ENCODE data around the gene AQP12B. TPM values are rescaled to one million over a fixed set of nuclear protein-coding genes. Genes with fewer than 3 reads are reported as not detected.

AQP12B gene
- total RNA-seq, 2 experiments from 2014 or later, result not detected

GRCh38 chr2:240713071-240713927, 30.6 kb upstream of the AQP12B start:
- ChIA-PET POLR2A (no interaction called here), CTCF (no interaction called here)
- ATAC-seq (ENCODE audit: poor library complexity) (no peak), DNase-seq (no peak)
- Histone ChIP-seq H3K27ac (ENCODE audit: low read depth in 1 of 2, low read length in 2 of 2) (no peak overlapping the region), H3K4me3 (ENCODE audit: low read length) (no peak overlapping the region), H3K27me3 (ENCODE audit: control insufficient read depth in 1 of 2, insufficient read depth in 2 of 2, low read length in 2 of 2) (no peaks in the 10 kb centered on the region), H3K4me1 (ENCODE audit: insufficient read depth, low read length) (no peaks in the 10 kb centered on the region), H3K36me3 (ENCODE audit: insufficient read depth, low read length) (no peaks in the 10 kb centered on the region), H3K9me3 (ENCODE audit: control insufficient read depth in 1 of 2, insufficient read depth in 1 of 2, low read length in 2 of 2) (peaks cover 0 to 13% of the 10 kb centered on the region in 2 experiments)
- peaks cover 2% of the 10 kb centered on the region for H3K27me3 Mint-ChIP-seq
- H3K27ac Mint-ChIP-seq, result no peak overlapping the region
- no peak for TF ChIP-seq CTCF (IDR thresholded peaks at IDR 0.05)
- intact Hi-C loops (cut with DNase I, micrococcal nuclease), result loop anchor here in 1 of 2 experiments (10.0 kb wide), 1 partner anchor 48 kb away; no protein-coding TSS in a partner anchor
- H3K4me1 Mint-ChIP-seq (ENCODE audit: low read depth), result no peaks in the 10 kb centered on the region
- no peaks in the 10 kb centered on the region for H3K9me3 Mint-ChIP-seq
- H3K4me3 Mint-ChIP-seq, result no peak overlapping the region
- H3K36me3 Mint-ChIP-seq (ENCODE audit: low read depth), result no peaks in the 10 kb centered on the region

- no peaks in the 10 kb centered on the region for H3K36me3 ChIP-seq (ENCODE audit: insufficient read depth, low read length)
- peaks cover 4% of the 10 kb centered on the region for H3K27me3 Mint-ChIP-seq
- H3K4me1 ChIP-seq (ENCODE audit: insufficient read depth, low read length), result no peaks in the 10 kb centered on the region
- CTCF ChIA-PET, result no interaction called here
- peaks cover 0 to 1% of the 10 kb centered on the region in 2 experiments for H3K9me3 ChIP-seq (ENCODE audit: control insufficient read depth in 1 of 2, insufficient read depth in 1 of 2, low read length in 2 of 2)
- H3K27ac ChIP-seq (ENCODE audit: low read depth in 1 of 2, low read length in 2 of 2), result no peak overlapping the region
- no peaks in the 10 kb centered on the region for H3K27me3 ChIP-seq (ENCODE audit: control insufficient read depth in 1 of 2, insufficient read depth in 2 of 2, low read length in 2 of 2)
- ATAC-seq (ENCODE audit: poor library complexity), result no peak
- no peak overlapping the region for H3K4me3 ChIP-seq (ENCODE audit: low read length)
- no peak overlapping the region for H3K4me3 Mint-ChIP-seq
- no peaks in the 10 kb centered on the region for H3K36me3 Mint-ChIP-seq (ENCODE audit: low read depth)
- no peak for DNase-seq
- H3K9me3 Mint-ChIP-seq, result no peaks in the 10 kb centered on the region
- intact Hi-C loops (cut with DNase I, micrococcal nuclease), result loop anchor here in 1 of 2 experiments (10.0 kb wide), 1 partner anchor 47 kb away; no protein-coding TSS in a partner anchor
- no peak for TF ChIP-seq CTCF (IDR thresholded peaks at IDR 0.05)
- H3K4me1 Mint-ChIP-seq (ENCODE audit: low read depth), result no peaks in the 10 kb centered on the region
- POLR2A ChIA-PET, result no interaction called here
- H3K27ac Mint-ChIP-seq, result no peak overlapping the region
These were observed 29.4 kb upstream of the AQP12B start for GRCh38 chr2:240712121-240712520.

- no peaks in the 10 kb centered on the region for H3K9me3 Mint-ChIP-seq
- CTCF ChIA-PET, result no interaction called here
- no peaks in the 10 kb centered on the region for H3K9me3 ChIP-seq (ENCODE audit: control insufficient read depth in 1 of 2, insufficient read depth in 1 of 2, low read length in 2 of 2)
- DNase-seq (no peak), ATAC-seq (ENCODE audit: poor library complexity) (no peak)
- H3K27ac Mint-ChIP-seq, result no peak overlapping the region
- intact Hi-C loops (cut with DNase I, micrococcal nuclease), result loop anchor here in 1 of 2 experiments (10.0 kb wide), 1 partner anchor 47 kb away; no protein-coding TSS in a partner anchor
- no peak overlapping the region for H3K27ac ChIP-seq (ENCODE audit: low read depth in 1 of 2, low read length in 2 of 2)
- H3K36me3 Mint-ChIP-seq (ENCODE audit: low read depth), result no peaks in the 10 kb centered on the region
- H3K27me3 ChIP-seq (ENCODE audit: control insufficient read depth in 1 of 2, insufficient read depth in 2 of 2, low read length in 2 of 2), result no peaks in the 10 kb centered on the region
- peaks cover 4% of the 10 kb centered on the region for H3K27me3 Mint-ChIP-seq
- no peaks in the 10 kb centered on the region for H3K4me1 ChIP-seq (ENCODE audit: insufficient read depth, low read length)
- TF ChIP-seq CTCF (IDR thresholded peaks at IDR 0.05), result no peak
- no peaks in the 10 kb centered on the region for H3K4me1 Mint-ChIP-seq (ENCODE audit: low read depth)
- no peak overlapping the region for H3K4me3 Mint-ChIP-seq
- H3K4me3 ChIP-seq (ENCODE audit: low read length), result no peak overlapping the region
- POLR2A ChIA-PET, result no interaction called here
- no peaks in the 10 kb centered on the region for H3K36me3 ChIP-seq (ENCODE audit: insufficient read depth, low read length)
These were observed 29.0 kb upstream of the AQP12B start for GRCh38 chr2:240711701-240712100.

Measured in CD4-positive, alpha-beta T cell (primary cell).